GM18499 (cell line): ENCODE results near the gene HMCN2.
"Not testable (repeated sequence)": the region's sequence is repeated elsewhere in the genome, so short reads cannot be mapped to it uniquely, and the experiment has no call there.

ENCODE experiments used
- ATAC-seq: cut with Tn5 transposase; IDR thresholded peaks from one replicate; pipeline ENCODE4 v1.9.1; 2021; ENCODE audit warnings: moderate number of reproducible peaks; ENCODE audit not compliant: insufficient read depth, unreplicated experiment

Gene HMCN2

DNA sequence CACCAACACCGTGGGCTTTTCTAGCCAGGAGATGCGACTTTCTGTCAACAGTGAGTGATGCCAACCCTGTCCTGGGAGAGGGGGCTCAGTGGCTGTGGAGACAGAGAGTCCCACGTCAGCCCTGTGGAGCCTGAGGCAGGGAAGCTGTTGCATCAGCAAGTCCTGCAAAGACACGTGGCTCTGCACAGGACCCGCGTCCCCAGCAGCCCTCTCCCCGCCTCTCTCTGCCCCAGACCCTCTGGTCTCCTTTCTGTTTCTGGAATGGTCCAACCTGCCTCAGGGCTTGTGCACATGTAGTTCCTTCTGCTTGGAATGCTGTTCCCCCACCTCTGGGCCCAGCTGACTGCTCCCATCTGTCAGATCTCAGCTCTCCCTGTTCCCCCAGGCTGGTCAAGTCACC is 60.4 kb downstream of the HMCN2 start:
- ATAC-seq, result no peak

DNA sequence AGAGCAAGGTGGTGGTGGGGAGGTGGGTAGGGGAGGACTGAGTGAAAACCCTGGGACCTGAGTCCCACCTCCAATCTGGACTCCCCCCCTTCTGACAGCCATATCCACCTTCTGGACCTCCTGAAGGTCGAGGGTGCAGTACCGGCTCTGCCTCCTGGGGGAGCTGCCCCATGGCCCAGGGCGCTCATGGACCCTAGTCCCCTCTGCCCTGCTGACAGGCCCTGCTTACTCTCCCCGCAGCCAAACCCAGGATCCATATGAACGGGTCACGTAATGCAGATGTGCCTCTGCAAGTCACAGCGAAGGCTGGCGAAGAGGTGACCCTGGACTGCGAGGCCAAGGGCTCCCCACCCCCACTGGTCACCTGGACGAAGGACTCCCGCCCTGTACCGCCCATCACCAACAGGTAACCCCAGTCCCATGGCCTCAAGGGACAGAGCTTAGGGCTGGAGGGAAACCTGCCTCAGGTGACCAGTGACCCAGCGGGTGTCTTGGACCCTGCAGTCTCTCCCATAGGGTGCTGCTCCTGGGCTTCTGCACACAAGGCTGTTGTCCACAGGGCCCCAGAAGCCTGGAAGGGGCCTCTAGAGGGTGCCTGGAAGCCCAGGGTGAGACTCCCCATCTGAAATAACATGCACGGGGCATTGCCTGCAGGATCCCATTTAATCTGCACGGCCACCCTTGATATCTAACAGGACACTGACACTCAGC is 61.7 kb downstream of the HMCN2 start:
- no peak for ATAC-seq

DNA sequence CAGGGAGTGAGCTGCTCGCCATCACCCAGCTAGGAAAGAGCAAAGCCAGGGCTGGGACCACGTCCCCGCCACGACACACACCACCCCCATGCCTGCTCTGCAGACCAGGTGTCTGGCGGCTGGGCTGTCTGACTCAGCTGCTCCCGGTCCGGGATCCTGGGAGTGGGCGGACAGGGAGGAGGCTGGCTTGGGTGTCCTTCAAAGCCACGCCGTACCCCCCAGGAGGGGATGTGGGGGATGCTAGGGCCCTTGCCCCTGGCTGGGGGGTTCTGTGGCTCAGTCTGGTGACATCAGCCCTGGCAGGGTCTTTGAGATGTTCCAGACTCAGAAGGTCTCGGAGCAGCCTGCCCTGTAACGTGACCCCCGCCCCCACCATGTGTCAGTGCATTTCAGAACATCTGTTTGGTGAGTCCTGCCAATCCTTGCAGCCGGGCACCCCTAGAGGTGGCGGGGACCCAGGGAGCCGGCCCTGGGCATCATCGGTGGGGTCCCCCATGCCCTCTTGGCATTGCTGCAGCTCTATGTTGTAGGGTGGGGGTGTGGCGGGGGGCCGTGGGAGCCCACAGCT is 62.3 kb downstream of the HMCN2 start:
- no peak for ATAC-seq

DNA sequence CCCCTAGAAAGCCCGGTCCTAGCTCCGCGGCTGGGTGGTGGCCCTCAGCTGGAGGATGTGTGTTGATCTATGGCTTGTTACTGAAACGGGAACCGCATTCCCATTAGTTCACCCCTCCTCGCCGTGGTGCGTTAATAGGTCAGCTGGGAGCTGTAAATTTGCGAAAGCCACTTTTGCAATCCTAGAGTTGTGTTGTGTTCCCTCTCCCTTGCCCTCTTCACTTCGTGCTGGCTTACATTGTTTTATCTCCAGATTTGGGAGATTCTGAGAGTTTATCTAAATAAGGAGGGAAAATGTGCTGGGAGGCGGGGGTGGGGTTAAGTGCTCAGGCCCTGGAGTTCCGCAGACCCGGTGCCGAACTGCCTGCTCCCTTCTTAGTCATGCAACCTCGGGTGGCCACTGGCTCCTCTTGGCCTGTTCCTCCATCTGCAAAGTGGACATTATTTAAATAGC is 62.8 kb downstream of the HMCN2 start:
- no peak for ATAC-seq

DNA sequence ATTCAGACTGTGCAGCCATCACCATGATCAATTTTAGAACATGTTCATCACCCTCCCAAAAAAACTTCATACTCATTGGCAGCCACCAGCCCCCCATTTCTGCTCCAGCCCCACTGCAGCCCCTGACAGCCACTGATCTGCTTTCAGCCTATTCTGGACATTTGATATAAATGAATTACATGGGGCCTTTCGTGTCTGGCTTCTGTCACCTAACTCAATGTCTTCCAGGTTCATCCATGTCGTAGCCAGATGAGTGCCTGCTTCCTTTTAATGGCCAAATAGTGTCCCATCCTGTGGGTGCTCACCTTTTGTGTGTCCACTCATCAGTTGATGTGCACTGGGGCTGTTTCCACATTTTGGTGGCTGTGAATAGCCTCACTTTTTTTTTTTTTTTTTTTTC is 63.5 kb downstream of the HMCN2 start:
- ATAC-seq, result no peak

DNA sequence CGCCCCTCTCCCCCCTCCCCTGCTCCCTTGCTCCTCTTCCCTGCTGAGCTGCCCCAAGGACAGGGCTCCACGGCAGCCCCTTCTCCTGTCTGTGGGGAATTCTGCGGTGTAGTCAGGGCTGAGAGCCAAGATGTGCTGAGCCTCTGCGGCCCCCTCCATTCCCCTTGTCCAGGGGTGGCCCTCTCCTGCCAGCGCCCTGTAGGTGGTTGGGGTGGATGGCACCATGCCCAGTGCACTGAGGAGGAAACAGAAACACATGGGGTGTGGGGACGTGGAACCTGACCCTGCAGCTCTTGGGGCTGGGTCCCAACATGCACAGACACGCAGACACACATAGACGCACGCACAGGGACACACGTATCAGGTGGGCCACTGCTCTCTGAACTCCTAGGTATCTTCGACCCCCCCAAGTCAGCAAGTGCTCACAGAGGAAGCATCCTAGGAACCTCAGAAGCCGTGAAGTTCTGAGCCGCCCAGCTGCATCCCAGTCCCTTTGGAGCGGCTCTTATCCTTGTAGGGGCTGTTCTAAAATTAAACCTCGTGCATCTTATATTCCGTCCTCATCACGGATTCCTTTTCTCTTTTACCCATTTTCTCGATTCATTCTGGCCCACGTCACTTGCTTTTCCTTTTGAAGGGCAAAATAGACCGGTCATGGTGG is 64.8 kb downstream of the HMCN2 start:
- no peak for ATAC-seq

DNA sequence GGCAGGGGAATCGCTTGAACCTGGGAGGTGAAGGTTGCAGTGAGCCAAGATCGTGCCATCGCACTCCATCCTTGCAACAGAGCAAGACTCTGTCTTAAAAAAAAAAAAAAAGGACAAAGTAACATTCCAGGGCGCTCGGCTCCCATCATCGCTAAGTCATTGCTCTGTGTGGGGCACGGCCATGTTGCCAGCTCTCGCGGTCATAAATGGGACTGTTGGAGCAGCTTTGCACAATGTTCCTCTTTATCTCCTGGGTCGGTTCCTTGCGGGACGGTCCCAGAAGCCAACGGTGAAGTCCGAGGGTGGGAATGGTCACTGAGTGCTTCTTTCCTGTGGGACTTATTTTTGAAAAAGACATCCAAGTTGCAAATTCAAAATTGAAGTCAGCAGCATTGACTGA is 65.5 kb downstream of the HMCN2 start:
- ATAC-seq, result no peak

DNA sequence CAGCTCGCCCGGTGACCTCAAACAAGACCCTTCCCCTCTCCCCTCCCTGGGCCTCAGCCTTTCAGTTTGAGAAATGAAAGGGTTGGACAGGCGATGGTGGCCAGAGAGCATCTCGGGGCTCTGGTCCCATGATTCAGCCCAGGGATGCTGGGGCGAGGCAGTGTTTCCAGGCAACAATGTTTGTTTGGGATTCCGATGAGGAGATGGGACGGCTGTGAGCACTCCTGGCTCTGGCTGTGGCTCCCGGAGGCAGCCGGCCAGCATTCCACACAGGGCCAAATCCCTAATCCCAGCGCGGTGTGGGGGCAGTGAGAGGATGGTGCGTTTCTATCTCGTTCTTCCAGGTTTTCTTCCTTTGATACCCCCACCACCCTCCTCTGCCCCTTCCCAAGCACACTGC is 66.0 kb downstream of the HMCN2 start:
- ATAC-seq, result no peak

DNA sequence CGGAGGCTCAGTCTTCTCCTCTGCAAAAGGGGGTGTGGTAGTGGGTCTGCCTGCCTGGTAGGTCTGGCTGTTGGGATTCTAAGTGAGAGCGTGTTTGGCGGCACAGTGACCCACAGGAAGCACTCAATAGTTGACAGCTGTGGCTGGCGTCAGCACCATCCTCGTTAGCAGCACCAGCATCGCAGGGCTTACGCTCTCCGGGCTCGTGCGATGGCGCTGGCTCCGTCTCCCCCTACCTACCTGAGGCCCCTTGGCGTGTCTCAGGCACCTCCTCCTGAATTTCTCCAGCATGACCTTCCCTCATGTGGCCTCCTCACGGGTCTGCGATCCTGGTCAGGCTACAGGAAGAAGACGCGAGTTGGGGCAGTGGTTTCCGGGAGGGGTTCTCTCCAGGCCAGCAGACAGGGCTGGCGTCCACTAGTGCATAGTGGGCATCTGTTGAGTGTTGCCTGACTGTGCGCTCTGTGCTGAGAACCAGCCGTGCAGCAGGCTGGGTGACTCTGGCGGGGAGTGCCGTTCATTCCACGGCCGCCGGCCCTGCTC is 66.9 kb downstream of the HMCN2 start:
- no peak for ATAC-seq

DNA sequence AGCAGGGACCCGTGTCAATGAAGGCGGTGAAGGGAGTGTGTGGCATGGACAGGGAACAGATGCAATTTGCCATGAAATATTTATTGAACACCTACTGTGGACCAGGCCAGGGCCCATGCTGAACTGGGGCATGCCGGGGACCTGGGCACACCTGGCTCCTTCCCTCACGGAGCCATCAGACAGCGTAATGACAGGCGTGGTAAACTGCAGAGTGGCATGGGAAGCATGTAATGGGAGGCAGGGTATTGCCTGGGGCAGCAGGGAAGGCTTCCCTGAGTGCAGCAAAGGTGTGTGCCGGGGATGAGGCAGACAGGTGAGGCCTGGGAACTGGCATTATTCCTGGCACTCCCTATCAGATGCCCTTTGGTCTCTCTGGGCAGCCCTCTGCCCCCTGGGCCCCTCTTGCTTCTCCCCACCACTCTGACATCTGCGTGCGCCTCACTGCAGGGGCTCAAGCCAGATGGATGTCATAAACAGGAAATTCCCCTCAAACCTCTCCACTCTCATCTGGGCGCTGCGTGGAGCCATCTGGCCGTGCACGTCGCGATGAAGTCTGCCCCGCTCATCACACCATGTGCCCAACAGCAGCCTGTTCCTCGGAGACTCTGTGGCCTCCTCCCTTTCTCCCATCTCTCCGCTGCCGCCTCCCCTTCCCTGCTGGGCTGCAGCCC is 67.6 kb downstream of the HMCN2 start:
- ATAC-seq, result no peak

DNA sequence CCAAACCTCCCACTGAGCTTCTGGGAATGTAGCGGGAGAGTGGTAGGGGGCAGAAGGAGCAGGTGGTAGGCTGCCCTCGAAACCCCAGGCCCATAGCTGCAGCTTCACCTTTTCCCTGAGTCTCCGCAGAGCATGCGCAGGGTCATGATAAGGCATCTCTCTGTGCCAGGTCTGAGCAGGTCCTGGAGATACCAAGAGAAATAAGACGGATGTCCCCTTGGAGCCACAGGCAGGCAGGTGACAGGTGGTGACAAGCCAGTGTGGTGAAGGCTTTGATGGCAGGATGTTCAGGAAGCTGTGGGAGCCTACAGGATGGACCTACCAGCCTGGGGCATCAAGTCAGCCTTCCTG is 68.1 kb downstream of the HMCN2 start:
- ATAC-seq, result no peak

DNA sequence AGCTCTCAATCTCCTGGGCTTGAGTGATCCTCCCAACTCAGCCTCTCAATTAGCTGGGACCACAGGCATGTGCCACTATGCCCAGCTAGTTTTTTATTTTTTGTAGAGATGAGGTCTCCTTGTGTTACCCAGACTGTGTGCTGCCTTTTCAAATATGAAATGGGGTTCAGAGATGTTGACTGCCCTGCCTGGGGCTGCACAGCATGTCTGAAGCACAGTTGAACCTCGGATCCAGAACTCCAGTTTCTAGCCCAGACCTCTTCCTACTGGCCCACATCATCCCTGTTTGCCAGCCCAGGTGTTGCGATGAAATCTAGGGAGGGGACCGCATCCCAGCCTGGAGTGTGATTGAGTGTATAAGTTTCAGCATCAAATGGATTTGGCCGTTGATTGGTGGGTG is 69.4 kb downstream of the HMCN2 start:
- ATAC-seq, result no peak

DNA sequence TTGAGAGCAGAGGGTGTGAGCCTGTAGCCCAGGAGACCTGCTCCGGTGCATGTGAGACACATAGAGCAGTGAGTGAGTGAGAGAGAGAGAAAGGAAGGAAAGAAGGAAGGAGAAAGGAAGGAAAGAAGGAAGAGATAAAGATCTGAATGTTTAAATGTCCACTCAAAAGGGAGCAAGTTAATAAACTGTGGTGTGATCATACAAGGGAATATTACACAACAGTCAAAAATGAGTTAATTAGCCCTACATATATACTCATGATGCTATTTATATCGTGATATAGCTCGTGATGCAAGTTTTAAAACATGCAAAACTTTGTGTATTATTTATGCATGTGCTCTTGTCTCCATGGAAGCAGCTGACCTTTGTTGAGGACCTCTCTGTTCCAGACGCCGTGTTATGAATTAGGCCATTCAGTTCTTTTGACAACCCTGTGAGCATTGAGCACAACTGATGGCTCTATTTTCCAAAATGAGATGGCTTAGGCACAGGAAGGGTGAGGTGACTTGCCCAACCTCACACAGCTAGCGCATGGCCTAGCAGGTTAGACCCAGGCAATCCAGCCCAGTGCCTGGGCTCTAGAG is 70.6 kb downstream of the HMCN2 start:
- ATAC-seq, result no peak

DNA sequence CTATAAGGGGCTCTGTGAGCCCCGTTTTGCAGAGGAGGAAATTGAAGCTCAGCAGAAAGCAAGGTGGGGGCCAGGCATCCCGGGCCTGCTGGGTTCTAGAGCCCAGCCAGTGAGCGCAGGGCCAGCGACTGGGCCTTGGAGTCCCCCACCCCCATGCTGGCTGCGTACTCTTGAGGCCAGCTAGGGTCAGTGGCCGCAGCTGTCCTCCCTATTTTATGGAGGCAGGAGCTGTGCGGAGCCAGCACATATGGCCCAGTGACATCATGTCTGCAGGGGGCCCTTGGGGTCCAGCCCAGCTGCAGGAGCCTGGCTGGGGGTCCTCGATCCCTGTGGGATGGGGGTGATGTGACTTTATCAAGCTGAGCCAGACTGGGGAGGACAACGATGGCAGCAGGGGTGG is 71.3 kb downstream of the HMCN2 start:
- ATAC-seq, result no peak

DNA sequence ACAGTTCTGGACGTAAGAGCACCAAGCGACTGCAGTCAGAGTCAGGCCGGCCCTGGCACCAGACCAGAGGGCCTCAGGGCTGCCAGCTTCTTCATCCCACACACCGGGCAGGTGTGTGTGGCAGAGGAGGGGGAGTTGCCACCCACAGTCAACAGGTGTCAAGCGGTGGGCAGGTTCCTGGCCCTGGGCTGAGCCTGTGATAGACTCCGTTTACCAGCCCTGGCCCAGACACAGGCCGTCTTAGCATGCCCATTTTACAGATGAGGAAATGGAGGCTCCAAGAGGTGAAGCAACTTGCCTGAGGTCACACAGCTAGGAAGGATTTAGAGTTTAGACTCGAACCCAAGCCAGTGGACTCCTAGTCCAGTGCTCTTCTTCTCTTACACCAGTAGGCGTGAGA is 71.8 kb downstream of the HMCN2 start:
- no peak for ATAC-seq

DNA sequence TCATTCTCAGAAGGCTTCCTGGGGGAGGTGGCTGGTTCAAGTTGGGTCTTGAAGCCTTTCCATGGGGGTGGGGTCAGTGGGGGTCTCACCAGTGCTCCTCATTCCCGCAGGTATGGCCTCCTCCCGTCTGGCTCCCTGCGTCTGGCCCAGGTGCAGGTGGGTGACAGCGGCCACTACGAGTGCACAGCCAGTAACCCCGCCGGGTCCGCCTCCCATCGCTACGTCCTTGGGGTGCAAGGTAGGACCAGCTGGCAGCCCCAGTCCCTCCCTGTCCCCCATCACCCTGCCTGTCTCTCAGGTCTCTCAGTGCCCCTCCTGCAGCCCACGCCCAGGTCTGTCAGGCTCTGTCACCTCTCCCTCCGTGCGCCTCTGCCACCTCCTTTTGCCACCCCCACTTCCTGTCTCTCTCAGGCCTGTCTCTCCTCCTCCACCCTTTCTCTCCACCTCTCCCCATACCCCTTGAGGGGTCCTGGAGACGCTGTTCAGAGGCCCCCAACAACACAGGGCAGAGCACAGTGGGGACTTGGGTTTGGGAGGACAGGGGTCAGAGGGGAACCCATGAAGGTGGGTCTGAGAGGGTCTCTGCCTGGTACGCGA is 72.3 kb downstream of the HMCN2 start:
- ATAC-seq, result no peak

DNA sequence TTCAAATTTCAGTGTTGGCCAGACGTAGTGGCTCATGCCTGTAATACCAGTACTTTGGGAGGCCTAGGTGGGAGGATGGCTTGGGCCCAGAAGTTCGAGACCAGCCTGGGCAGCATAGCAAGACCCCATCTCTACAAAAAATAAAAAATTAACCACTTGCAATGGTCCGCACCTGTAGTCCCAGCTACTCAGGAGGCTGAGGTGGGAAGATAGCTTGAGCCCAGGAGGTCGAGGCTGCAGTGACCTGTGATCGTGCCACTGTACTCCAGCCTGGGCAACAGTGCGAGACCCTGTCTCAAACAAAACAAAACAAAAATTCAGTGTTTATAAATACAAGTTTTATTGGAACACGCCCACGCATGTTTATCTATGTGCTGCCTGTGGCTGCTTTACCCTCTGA is 73.3 kb downstream of the HMCN2 start:
- not testable (repeated sequence) for ATAC-seq

DNA sequence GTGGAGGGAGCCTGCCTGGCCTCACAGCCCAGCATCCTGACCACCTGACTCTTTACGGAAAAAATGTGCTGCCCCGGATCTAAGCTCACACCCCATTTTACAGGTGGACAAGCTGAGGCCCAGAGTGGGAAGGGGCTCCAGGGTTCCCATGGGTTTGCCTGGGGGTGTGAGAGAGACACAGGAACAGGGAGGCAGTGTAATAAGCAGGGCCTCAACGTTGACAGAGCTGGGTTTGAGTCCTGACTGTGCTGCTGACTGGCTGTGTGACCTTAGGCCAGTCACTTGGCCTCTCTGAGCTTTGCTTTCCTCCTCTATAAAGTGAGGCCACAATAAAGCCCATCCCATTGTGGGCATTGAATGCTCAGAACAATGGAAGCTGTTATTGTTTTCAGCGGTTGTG is 73.7 kb downstream of the HMCN2 start:
- ATAC-seq, result no peak

DNA sequence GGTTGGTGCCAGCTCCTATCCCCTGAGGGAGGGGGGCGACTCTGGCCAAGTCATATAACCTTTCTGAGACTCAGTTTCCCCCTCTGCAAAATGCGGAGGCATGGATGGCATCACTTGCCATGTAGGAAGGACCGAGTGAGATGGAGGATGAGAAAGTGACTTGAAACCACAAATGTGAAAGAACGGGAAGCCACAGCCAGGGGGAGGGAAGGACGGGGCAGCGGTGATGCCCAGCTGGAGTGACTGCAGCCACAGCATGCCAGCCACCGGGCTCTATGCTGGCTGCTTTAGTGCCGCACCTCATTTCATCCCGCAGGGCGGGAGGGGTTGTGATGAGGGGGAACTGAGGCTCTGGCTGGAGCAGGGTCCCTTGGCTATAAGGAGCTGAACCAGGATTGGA is 74.5 kb downstream of the HMCN2 start:
- ATAC-seq, result no peak

DNA sequence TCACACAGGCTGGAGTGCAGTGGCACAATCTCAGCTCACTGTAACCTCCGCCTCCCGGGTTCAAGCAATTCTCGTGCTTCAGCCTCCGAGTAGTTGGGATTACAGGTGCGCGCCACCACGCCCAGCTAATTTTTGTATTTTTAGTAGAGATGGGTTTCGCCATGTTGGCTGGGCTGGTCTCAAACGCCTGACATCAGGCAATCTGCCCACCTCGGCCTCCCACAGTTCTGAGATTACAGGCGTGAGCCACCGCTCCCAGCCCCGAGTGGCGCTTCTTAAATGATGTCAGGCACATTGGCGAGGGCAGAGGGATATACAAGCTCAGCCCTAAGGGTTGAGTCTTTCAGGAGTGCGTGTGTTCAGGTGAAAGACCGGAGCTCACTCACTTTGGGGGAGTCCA is 75.0 kb downstream of the HMCN2 start:
- not testable (repeated sequence) for ATAC-seq
